Measurements from ENCODE around the gene ITGB1.

ITGB1 gene

GRCh38 chr10:32955299-32955772, 2.7 kb downstream of the ITGB1 start:
- DNase-seq (ENCODE audit: low read depth) = no peak

GRCh38 chr10:32954545-32955298, 3.3 kb downstream of the ITGB1 start:
- DNase-seq (ENCODE audit: low read depth) = no peak

GRCh38 chr10:32954080-32954479, 4.0 kb downstream of the ITGB1 start:
- DNase-seq (ENCODE audit: low read depth) = no peak

GRCh38 chr10:32953277-32953927, 4.6 kb downstream of the ITGB1 start:
- DNase-seq (ENCODE audit: low read depth) = no peak

GRCh38 chr10:32952541-32953276, 5.3 kb downstream of the ITGB1 start:
- DNase-seq (ENCODE audit: low read depth) = no peak

- no peak for DNase-seq (ENCODE audit: low read depth)
Observed at GRCh38 chr10:32952094-32952493, 5.9 kb downstream of the ITGB1 start.

- no peak for DNase-seq (ENCODE audit: low read depth)
Observed at GRCh38 chr10:32951111-32951510, 6.9 kb downstream of the ITGB1 start.

GRCh38 chr10:32950591-32951108, 7.4 kb downstream of the ITGB1 start:
- DNase-seq (ENCODE audit: low read depth) = no peak

- DNase-seq (ENCODE audit: low read depth) = no peak
Observed at GRCh38 chr10:32949221-32949678, 8.8 kb downstream of the ITGB1 start.

- no peak for DNase-seq (ENCODE audit: low read depth)
Observed at GRCh38 chr10:32948451-32948850, 9.6 kb downstream of the ITGB1 start.

- DNase-seq (ENCODE audit: low read depth) = no peak
Observed at GRCh38 chr10:32947586-32947985, 10.4 kb downstream of the ITGB1 start.

- no peak for DNase-seq (ENCODE audit: low read depth)
Observed at GRCh38 chr10:32946108-32946507, 11.9 kb downstream of the ITGB1 start.

- no peak for DNase-seq (ENCODE audit: low read depth)
Observed at GRCh38 chr10:32943854-32944661, 14.0 kb downstream of the ITGB1 start.

GRCh38 chr10:32943395-32943794, 14.6 kb downstream of the ITGB1 start:
- DNase-seq (ENCODE audit: low read depth) = no peak

GRCh38 chr10:32942081-32942480, 15.9 kb downstream of the ITGB1 start:
- no peak for DNase-seq (ENCODE audit: low read depth)

- no peak for DNase-seq (ENCODE audit: low read depth)
Observed at GRCh38 chr10:32941357-32941756, 16.7 kb downstream of the ITGB1 start.

- DNase-seq (ENCODE audit: low read depth) = no peak
Observed at GRCh38 chr10:32940321-32941301, 17.4 kb downstream of the ITGB1 start.

GRCh38 chr10:32939296-32940111, 18.5 kb downstream of the ITGB1 start:
- no peak for DNase-seq (ENCODE audit: low read depth)

- no peak for DNase-seq (ENCODE audit: low read depth)
Observed at GRCh38 chr10:32938554-32939061, 19.4 kb downstream of the ITGB1 start.
